ENCODE data around the gene PIGL. TPM values are rescaled to one million over a fixed set of nuclear protein-coding genes. Genes with fewer than 3 reads are reported as not detected.
A peak's percentile ranks its signal among the peaks of the same experiment; 100 is the strongest.

Gene PIGL
- total and polyA plus RNA-seq, 2 of the 4 experiments (the other 2 are of a cell fraction) = 17.9 to 29.5 TPM

GRCh38 chr17:16272111-16272840, 55.3 kb downstream of the PIGL start:
- DNase-seq (no peak), ATAC-seq (ENCODE audit: low read depth) (no peak)
- no peak overlapping the region for H2AK9ac ChIP-seq (replicated peaks; ENCODE audit: low read depth, low read length, poor library complexity)
- CTCF ChIA-PET = no interaction called here
- in situ Hi-C loops (cut with MboI; ENCODE audit: low sequenced_read_pairs) = no loop called here
- 0 out of 2 replicates have a peak, but pooled peaks cover 5% of the 10 kb centered on the region for H4K20me1 ChIP-seq (ENCODE audit: insufficient read depth, low read length)
- H3K4me3 ChIP-seq (ENCODE audit: insufficient read depth, low read depth, low read length) = no peak overlapping the region
- peaks cover 4 to 14% of the 10 kb centered on the region in 2 experiments; a peak in 3 of 4 replicates for H3K79me1 ChIP-seq (ENCODE audit: low read depth in 1 of 2, low read length in 2 of 2)
- TF ChIP-seq NFE2L2 (IDR thresholded peaks at IDR 0.05; ENCODE audit: low read depth, low read length) = no peak
- H4K91ac ChIP-seq (ENCODE audit: insufficient read depth, low read depth, low read length) = no peak overlapping the region
- dilution Hi-C loops (cut with HindIII; ENCODE audit: low sequenced_read_pairs, unreplicated experiment) = no loop called here
- H2AFZ ChIP-seq (replicated peaks; ENCODE audit: low read length, poor library complexity) = no peak overlapping the region
- H3K36me3 ChIP-seq (ENCODE audit: control insufficient read depth, insufficient read depth, low read length) = no peaks in the 10 kb centered on the region
- intact Hi-C loops (cut with micrococcal nuclease) = no loop called here
- no peak overlapping the region for H4K5ac ChIP-seq (ENCODE audit: low read depth, low read length)
- no peak overlapping the region for H3K18ac ChIP-seq (ENCODE audit: low read depth, low read length)
- WGBS, 2 experiments (ENCODE audit: extremely low coverage in 2 of 2, insufficient read length in 1 of 2) = 60% methylated on average over 1 of the region's 3 CpGs; no CpG with 5 or more reads in 1 of the 2 experiments
- H3K23ac ChIP-seq (ENCODE audit: low read depth, low read length) = no peak overlapping the region
- no peak overlapping the region for H4K8ac ChIP-seq (ENCODE audit: low read depth in 2 of 2, low read length in 2 of 2)
- no peak overlapping the region for H3K56ac ChIP-seq (ENCODE audit: extremely low read depth, insufficient read depth, low read length)
- 0 out of 2 replicates have a peak overlapping the region, but pooled peaks have one; percentile 8 for H3K14ac ChIP-seq (replicated peaks; ENCODE audit: low read depth, low read length)
- no peaks in the 10 kb centered on the region for H3K9me3 ChIP-seq (ENCODE audit: control insufficient read depth, insufficient read depth, low read length)
- peaks cover 14% of the 10 kb centered on the region for H3K4me1 ChIP-seq (ENCODE audit: control insufficient read depth, insufficient read depth, low read length)
- no peaks in the 10 kb centered on the region for H3K27me3 ChIP-seq (ENCODE audit: control insufficient read depth, insufficient read depth, low read length)
- no peak overlapping the region; the same call in 2 of the 3 replicates for H2BK15ac ChIP-seq (ENCODE audit: low read depth, low read length)
- peak overlapping the region; percentile 62 for H2AK5ac ChIP-seq (ENCODE audit: low read depth, low read length)
- no peak overlapping the region for H3K4me2 ChIP-seq (ENCODE audit: low read depth, low read length)
- peaks cover 6% of the 10 kb centered on the region for H3K9me1 ChIP-seq (ENCODE audit: insufficient read depth, low read length)
- no peak overlapping the region for H3K4ac ChIP-seq (ENCODE audit: low read depth, low read length)
- no peak overlapping the region for H2BK5ac ChIP-seq (ENCODE audit: low read depth, low read length, poor library complexity, severe bottlenecking)
- no peak overlapping the region for H3K9ac ChIP-seq (ENCODE audit: low read depth, low read length)
- POLR2A ChIA-PET (ENCODE audit: unreplicated experiment) = no interaction called here
- no peak overlapping the region for H2BK20ac ChIP-seq (ENCODE audit: low read depth, low read length)
- no TSS peak for BruUV-seq (replicated peaks)
- H3K27ac ChIP-seq (ENCODE audit: insufficient read depth, low read length) = no peak overlapping the region
- no peak overlapping the region for H2BK120ac ChIP-seq (ENCODE audit: low read depth, low read length)
